K562 (cell line): ENCODE results near the gene TRIO. TPM values are rescaled to one million over a fixed set of nuclear protein-coding genes. Genes with fewer than 3 reads are reported as not detected.
A peak's percentile ranks its signal among the peaks of the same experiment; 100 is the strongest.

Experiments used
- ATAC-seq: fragments of 200-7000 bp; cut with Tn5 transposase; 3 replicates; pipeline ENCODE4 v1.9.1; 2020; ENCODE audit warnings: moderate library complexity
- BruUV-seq: library from RNA; stranded (reverse); fragments of 400-500 nt; replicated peaks from 2 replicates; lab custom pipeline; 2021; lab: Mats Ljungman, UMichigan
- CTCF ChIA-PET: fragments of 300-600 bp; formaldehyde crosslinking; extraction: SDS; loops from one replicate; lab custom pipeline; 2021; ENCODE audit warnings: low intra/inter-chr PET ratio; lab: Yijun Ruan, JAX
- POLR2A ChIA-PET: fragments of 300-600, 350-650 bp; sonication (Branson Sonifier 250); formaldehyde crosslinking; extraction: SDS; loops from one replicate; lab custom pipeline; 2021; ENCODE audit warnings: antibody characterized with exemption, inconsistent platforms; lab: Yijun Ruan, JAX
- DNase-seq, 4 experiments: peaks; one replicate each; pipeline versions ENCODE4 v3.0.0 to v3.0.0-alpha.2; 2011 to 2018; ENCODE audit warnings: low spot score in 3 of 4, mixed read lengths in 3 of 4; ENCODE audit errors: extremely low read depth in 1 of 4
- FAIRE-seq: peaks from 2 replicates; lab custom pipeline; 2011; peaks lifted over from hg19 to GRCh38; lab: Jason Lieb, UNC
- H2AFZ ChIP-seq: 2 replicates; pipeline ENCODE4 v1.6.0; 2011; ENCODE audit warnings: low read depth, low read length, control low read depth, inconsistent platforms
- H3K27ac ChIP-seq: fragments of 200-600 bp; 3 replicates; pipeline ENCODE4 v1.8.0; 2011; ENCODE audit warnings: low read depth, mild to moderate bottlenecking, control low read depth, inconsistent platforms, low read length, moderate library complexity, mixed read lengths; ENCODE audit errors: extremely low read depth
- H3K27me3 ChIP-seq, 2 experiments: fragments of 300-600 bp in 1 of 2; 2 replicates in 1 of 2; 3 replicates in 1 of 2; pipeline versions ENCODE4 v1.6.0 to v1.8.0; 2011; ENCODE audit warnings: inconsistent platforms in 2 of 2, low read length in 2 of 2, mild to moderate bottlenecking in 1 of 2, mixed read lengths in 1 of 2, moderate library complexity in 1 of 2; ENCODE audit not compliant: control insufficient read depth in 2 of 2, insufficient read depth in 2 of 2
- H3K36me3 ChIP-seq: fragments of 300-600 bp; 3 replicates; pipeline ENCODE4 v1.8.0; 2011; ENCODE audit warnings: mild to moderate bottlenecking, low read length, inconsistent platforms; ENCODE audit not compliant: control insufficient read depth, insufficient read depth
- H3K4me1 ChIP-seq, 2 experiments: fragments of 200-600 bp in 1 of 2; replicated peaks in 1 of 2; 2 replicates in 1 of 2; 3 replicates in 1 of 2; pipeline versions ENCODE4 v1.5.1 to v1.8.0; 2011; ENCODE audit warnings: inconsistent platforms in 2 of 2, low read length in 2 of 2, mild to moderate bottlenecking in 1 of 2, mixed read lengths in 1 of 2, moderate library complexity in 1 of 2; ENCODE audit not compliant: control insufficient read depth in 2 of 2, insufficient read depth in 2 of 2
- H3K4me2 ChIP-seq: 2 replicates; pipeline ENCODE4 v1.6.1; 2011; ENCODE audit warnings: low read length, control low read depth, inconsistent platforms, mixed read lengths; ENCODE audit not compliant: insufficient read depth
- H3K4me3 ChIP-seq: fragments of 200-600 bp; sonication (generic), shearing (Covaris generic); 2 replicates; pipeline ENCODE4 v1.5.1; 2016; ENCODE audit warnings: control low read depth, inconsistent platforms
- H3K79me2 ChIP-seq: fragments of 200-600 bp; 3 replicates; pipeline ENCODE4 v1.8.0; 2011; ENCODE audit warnings: low read length, inconsistent platforms; ENCODE audit not compliant: control insufficient read depth, insufficient read depth
- H3K9ac ChIP-seq, 2 experiments: 2 replicates each; pipeline versions ENCODE4 v1.6.0 to v1.6.1; 2011; ENCODE audit warnings: low read depth in 2 of 2, low read length in 2 of 2, control low read depth in 1 of 2, inconsistent platforms in 1 of 2, mild to moderate bottlenecking in 1 of 2, mixed read lengths in 1 of 2; ENCODE audit not compliant: insufficient read depth in 1 of 2
- H3K9me1 ChIP-seq: one replicate; pipeline ENCODE4 v1.6.0; 2011; ENCODE audit warnings: inconsistent platforms, mild to moderate bottlenecking, low read length, moderate library complexity; ENCODE audit not compliant: control insufficient read depth, insufficient read depth
- H3K9me3 ChIP-seq: replicated peaks from 2 replicates; pipeline ENCODE4 v1.5.1; 2011; ENCODE audit warnings: low read depth, low read length, inconsistent platforms; ENCODE audit not compliant: control insufficient read depth, insufficient read depth
- H4K20me1 ChIP-seq: replicated peaks from 2 replicates; pipeline ENCODE4 v1.6.1; 2011; ENCODE audit warnings: low read length, inconsistent platforms, mixed read lengths; ENCODE audit not compliant: control insufficient read depth, insufficient read depth
- CBFA2T3 ChIP-seq: fragments of 450-650 bp; IDR thresholded peaks from 2 replicates; pipeline ENCODE4 v1.6.1; 2017
- FOSL1 ChIP-seq: fragments of 200-800 bp; sonication (Bioruptor generic); conservative IDR thresholded peaks from 2 replicates; pipeline ENCODE4 v1.6.1; 2016; ENCODE audit warnings: missing genetic modification characterization, missing compliant biosample characterization
- JUND ChIP-seq, 2 experiments: IDR thresholded peaks; 2 replicates in 1 of 2; 3 replicates in 1 of 2; pipeline ENCODE4 v1.6.1; 2011; ENCODE audit warnings: borderline replicate concordance in 2 of 2, low read depth in 2 of 2, low read length in 2 of 2, improper control_type of control experiment in 1 of 2, missing biosample characterization in 1 of 2, missing genetic modification characterization in 1 of 2, missing genetic modification reagents in 1 of 2
- MAZ ChIP-seq, 2 experiments: fragments of 450-650 bp in 1 of 2; sonication (generic) in 1 of 2; formaldehyde crosslinking; IDR thresholded peaks in 1 of 2; conservative IDR thresholded peaks in 1 of 2; 2 replicates each; pipeline versions ENCODE4 v1.4.0 to v1.5.0; 2020; ENCODE audit warnings: mild to moderate bottlenecking in 1 of 2, missing genetic modification reagents in 1 of 2
- POLR2A ChIP-seq: fragments of 450-650 bp; conservative IDR thresholded peaks from 2 replicates; pipeline ENCODE4 v1.6.1; 2016
- WGBS: fragments of 100-300 bp; shearing (Covaris generic); methylation state at CpG from one replicate; pipeline ENCODE4 v1.1.6; 2016; ENCODE audit warnings: low coverage, mixed read lengths; ENCODE audit not compliant: insufficient coverage; ENCODE audit errors: missing lambda C conversion rate; 5-methylcytosine and 5-hydroxymethylcytosine counted together
- in situ Hi-C: fragments of 300-500 bp; cut with MboI; formaldehyde crosslinking; loops from 4 replicates; pipeline ENCODE4 v1.15.0; 2018; ENCODE audit warnings: inconsistent platforms, mixed read lengths
- intact Hi-C: fragments of 100-400 bp; cut with micrococcal nuclease; formaldehyde crosslinking; loops from 2 replicates; pipeline ENCODE4 v1.14.2; 2022
- polyA plus RNA-seq, 8 experiments: library from polyadenylated mRNA; depleted of rRNA in 4 of 8; stranded (reverse) in 5 of 8; unstranded in 3 of 8; fragments of >200 nt; fragmentation: Nextera tagmentation in 2 of 8; fragmentation: Illumina TruSeq in 1 of 8; extraction: Ambion mirVana in 2 of 8; extraction: Trizol in 1 of 8; gene quantifications; 2 replicates each; pipeline versions ENCODE4 v1.2.1 to v1.2.3, GENCODE V29; 2011 to 2014; ENCODE audit warnings: inconsistent platforms in 1 of 8, missing spikeins in 1 of 8
- total RNA-seq, 7 experiments: library from RNA; depleted of rRNA in 6 of 7; stranded (reverse); fragments of >200 nt in 6 of 7; fragmentation: Illumina TruSeq in 2 of 7; extraction: Trizol in 2 of 7; gene quantifications; 2 replicates each; pipeline versions ENCODE4 v1.2.1 to v1.2.3, GENCODE V29; 2011 to 2021; ENCODE audit warnings: low replicate concordance in 1 of 7
- TF ChIP-seq, protein P1 (sequence below): fragments of 250-450 bp; sonication (Bioruptor Pico); IDR thresholded peaks from 2 replicates; pipeline ENCODE4 v1.4.0; 2020; ENCODE audit warnings: borderline replicate concordance
- TF ChIP-seq, protein P2 (sequence below): sonication (generic); formaldehyde crosslinking; IDR thresholded peaks from 2 replicates; pipeline ENCODE4 v1.8.0; 2022; ENCODE audit warnings: mild to moderate bottlenecking, low read depth, missing genetic modification reagents

The TRIO gene
- total and polyA plus RNA-seq, 9 of the 15 experiments (the other 6 are each of a cell fraction or from before 2014, with no cell fraction given): 0.24 to 5.0 (median 1.1) TPM

- TF ChIP-seq FOSL1: peak; percentile 88
- peak; percentile 65 for TF ChIP-seq JUND (IDR thresholded peaks at IDR 0.05; ENCODE audit: borderline replicate concordance, low read depth, low read length)
- peak; percentile 75; the same call in 2 of the 3 replicates for TF ChIP-seq JUND (tag; IDR thresholded peaks at IDR 0.05; ENCODE audit: borderline replicate concordance, low read depth, low read length)
- TF ChIP-seq POLR2A: no peak
These were observed 263.4 kb downstream of the TRIO start (continued) for GRCh38 chr5:14406554-14406849.

DNA sequence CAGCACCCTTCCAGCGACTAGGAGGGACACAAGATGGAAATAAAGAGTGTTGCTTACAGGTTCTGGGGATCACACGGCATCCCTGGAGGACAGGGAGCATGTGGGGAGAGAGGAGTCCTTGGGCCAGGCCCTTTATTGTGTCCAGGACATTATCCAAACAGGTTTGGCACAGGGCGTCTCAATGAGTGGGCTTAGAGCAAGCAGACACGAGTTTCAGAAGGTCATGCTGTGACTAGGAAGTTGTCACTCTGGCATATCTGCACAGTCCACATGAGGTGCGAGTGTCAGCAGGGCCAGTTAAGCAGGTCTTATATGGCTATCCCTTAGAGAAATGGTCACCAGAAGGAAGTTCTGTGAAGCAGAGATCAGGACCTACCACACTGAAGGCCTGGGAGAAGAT lies 263.9 kb downstream of the TRIO start:
- Histone ChIP-seq H3K36me3 (no peaks in the 10 kb centered on the region), H3K9ac (no peak overlapping the region), H4K20me1 (no peaks in the 10 kb centered on the region), H3K27ac (no peak overlapping the region), H3K4me1 (no peaks in the 10 kb centered on the region), H3K27me3 (peaks cover 5 to 24% of the 10 kb centered on the region in 2 experiments; a peak in 4 of 5 replicates), H3K9me3 (no peaks in the 10 kb centered on the region), H3K4me2 (no peak overlapping the region), H2AFZ (no peak overlapping the region), H3K79me2 (no peaks in the 10 kb centered on the region), H3K9me1 (no peaks in the 10 kb centered on the region), H3K4me3 (no peak overlapping the region)
- no peak for DNase-seq
- in situ Hi-C loops: no loop called here
- ChIA-PET CTCF (no interaction called here), POLR2A (no interaction called here)
- 5% methylated on average over 5 of the region's 5 CpGs for WGBS
- intact Hi-C loops: no loop called here
- peak; percentile 22; the same call in 1 of the 2 replicates for TF ChIP-seq CBFA2T3
- TF ChIP-seq, protein P1, sequence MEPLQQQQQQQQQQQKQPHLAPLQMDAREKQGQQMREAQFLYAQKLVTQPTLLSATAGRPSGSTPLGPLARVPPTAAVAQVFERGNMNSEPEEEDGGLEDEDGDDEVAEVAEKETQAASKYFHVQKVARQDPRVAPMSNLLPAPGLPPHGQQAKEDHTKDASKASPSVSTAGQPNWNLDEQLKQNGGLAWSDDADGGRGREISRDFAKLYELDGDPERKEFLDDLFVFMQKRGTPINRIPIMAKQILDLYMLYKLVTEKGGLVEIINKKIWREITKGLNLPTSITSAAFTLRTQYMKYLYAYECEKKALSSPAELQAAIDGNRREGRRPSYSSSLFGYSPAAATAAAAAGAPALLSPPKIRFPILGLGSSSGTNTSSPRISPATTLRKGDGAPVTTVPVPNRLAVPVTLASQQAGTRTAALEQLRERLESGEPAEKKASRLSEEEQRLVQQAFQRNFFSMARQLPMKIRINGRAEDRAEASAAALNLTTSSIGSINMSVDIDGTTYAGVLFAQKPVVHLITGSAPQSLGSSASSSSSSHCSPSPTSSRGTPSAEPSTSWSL (CRISPR knock-in tag): no peak
- TF ChIP-seq, protein P2, sequence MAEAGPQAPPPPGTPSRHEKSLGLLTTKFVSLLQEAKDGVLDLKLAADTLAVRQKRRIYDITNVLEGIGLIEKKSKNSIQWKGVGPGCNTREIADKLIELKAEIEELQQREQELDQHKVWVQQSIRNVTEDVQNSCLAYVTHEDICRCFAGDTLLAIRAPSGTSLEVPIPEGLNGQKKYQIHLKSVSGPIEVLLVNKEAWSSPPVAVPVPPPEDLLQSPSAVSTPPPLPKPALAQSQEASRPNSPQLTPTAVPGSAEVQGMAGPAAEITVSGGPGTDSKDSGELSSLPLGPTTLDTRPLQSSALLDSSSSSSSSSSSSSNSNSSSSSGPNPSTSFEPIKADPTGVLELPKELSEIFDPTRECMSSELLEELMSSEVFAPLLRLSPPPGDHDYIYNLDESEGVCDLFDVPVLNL (CRISPR knock-in tag): no peak
- no peak for TF ChIP-seq MAZ (CRISPR knock-in tag; conservative IDR thresholded peaks at IDR 0.05 in 1 of 2, IDR thresholded peaks at IDR 0.05 in 1 of 2)
- no peak for ATAC-seq
- no peak for FAIRE-seq
- no TSS peak for BruUV-seq
